HUDEP-2 (cell line): ENCODE results near the gene AKAP13.
"Not testable (repeated sequence)": the region's sequence is repeated elsewhere in the genome, so short reads cannot be mapped to it uniquely, and the experiment has no call there.

Source experiments
- DNase-seq, 76 experiments: peaks; one replicate each; lab custom pipeline; 2025; ENCODE audit not compliant: unreplicated experiment in 76 of 76; lab: John Stamatoyannopoulos, UW

AKAP13 gene

GRCh38 chr15:85347264-85348047, 32.9 kb upstream of the AKAP13 start:
- DNase-seq: not testable (repeated sequence)

- DNase-seq: not testable (repeated sequence)
These were observed 32.2 kb upstream of the AKAP13 start for GRCh38 chr15:85348048-85348766.

GRCh38 chr15:85349062-85349461, 31.3 kb upstream of the AKAP13 start:
- not testable (repeated sequence) for DNase-seq

GRCh38 chr15:85350395-85350794, 30.0 kb upstream of the AKAP13 start:
- no peak for DNase-seq

GRCh38 chr15:85351501-85351900, 28.9 kb upstream of the AKAP13 start:
- DNase-seq: not testable (repeated sequence)

- no peak for DNase-seq
These were observed 28.4 kb upstream of the AKAP13 start for GRCh38 chr15:85351965-85352364.

GRCh38 chr15:85353516-85353915, 26.9 kb upstream of the AKAP13 start:
- no peak for DNase-seq

- no peak for DNase-seq
These were observed 25.9 kb upstream of the AKAP13 start for GRCh38 chr15:85354461-85354860.

GRCh38 chr15:85354948-85355347, 25.5 kb upstream of the AKAP13 start:
- DNase-seq: no peak

- DNase-seq: no peak
These were observed 24.1 kb upstream of the AKAP13 start for GRCh38 chr15:85356276-85356675.

- DNase-seq: no peak
These were observed 19.1 kb upstream of the AKAP13 start for GRCh38 chr15:85361323-85361722.

GRCh38 chr15:85362436-85363081, 17.8 kb upstream of the AKAP13 start:
- DNase-seq: no peak

GRCh38 chr15:85365980-85366379, 14.4 kb upstream of the AKAP13 start:
- DNase-seq: no peak

- DNase-seq: no peak
These were observed 12.7 kb upstream of the AKAP13 start for GRCh38 chr15:85367741-85368140.

GRCh38 chr15:85374831-85375230, 5.6 kb upstream of the AKAP13 start:
- DNase-seq: no peak

- DNase-seq: no peak
These were observed 3.1 kb upstream of the AKAP13 start for GRCh38 chr15:85377269-85377668.

GRCh38 chr15:85377986-85378385, 2.4 kb upstream of the AKAP13 start:
- DNase-seq: no peak

GRCh38 chr15:85379403-85380131, 836 bp upstream of the AKAP13 start:
- peak in 2 of 76 experiments; percentile 30 to 39 for DNase-seq

GRCh38 chr15:85380812-85381642, 624 bp downstream of the AKAP13 start:
- peak in 7 of 76 experiments; percentile 2 to 35 (median 11) for DNase-seq
